ENCODE data around the gene ATXN7L1.

GRCh38 chr7:105744258-105744657, 132.1 kb downstream of the ATXN7L1 start:
- TF ChIP-seq CTCF (conservative IDR thresholded peaks at IDR 0.05; ENCODE audit: low read length) (no peak), EZH2phosphoT487 (IDR thresholded peaks at IDR 0.05; ENCODE audit: borderline replicate concordance, low read depth, low read length) (no peak)

Measured in OCI-LY7 (cell line).